ENCODE data around the gene RTBDN. TPM values are rescaled to one million over a fixed set of nuclear protein-coding genes. Genes with fewer than 3 reads are reported as not detected.
A peak's percentile ranks its signal among the peaks of the same experiment; 100 is the strongest.

Gene RTBDN
- total RNA-seq, 1 donor from 2014 or later: not detected

GRCh38 chr19:12843999-12844732 lies 9.8 kb upstream of the RTBDN start:
- H3K27me3 ChIP-seq: peaks cover 71% of the 10 kb centered on the region
- ATAC-seq: no peak
- intact Hi-C loops (cut with DNase I): no loop called here
- H3K36me3 ChIP-seq: no peaks in the 10 kb centered on the region
- no peaks in the 10 kb centered on the region for H3K9me3 ChIP-seq
- no peak for DNase-seq
- H3K4me1 ChIP-seq: peaks cover 12% of the 10 kb centered on the region
- no peak overlapping the region for H3K27ac ChIP-seq
- no peak overlapping the region for H3K4me3 ChIP-seq
- no peak for TF ChIP-seq CTCF (IDR thresholded peaks at IDR 0.05)

GRCh38 chr19:12843328-12843727 lies 8.9 kb upstream of the RTBDN start:
- Histone ChIP-seq H3K4me3 (no peak overlapping the region), H3K9me3 (no peaks in the 10 kb centered on the region), H3K27ac (no peak overlapping the region), H3K36me3 (no peaks in the 10 kb centered on the region), H3K27me3 (peaks cover 79% of the 10 kb centered on the region), H3K4me1 (peaks cover 18% of the 10 kb centered on the region)
- ATAC-seq (no peak), DNase-seq (no peak)
- no peak for TF ChIP-seq CTCF (IDR thresholded peaks at IDR 0.05)
- intact Hi-C loops (cut with DNase I): no loop called here

- Histone ChIP-seq H3K36me3 (no peaks in the 10 kb centered on the region), H3K4me3 (no peak overlapping the region), H3K27me3 (peaks cover 85% of the 10 kb centered on the region), H3K4me1 (peaks cover 13% of the 10 kb centered on the region), H3K27ac (no peak overlapping the region), H3K9me3 (no peaks in the 10 kb centered on the region)
- intact Hi-C loops (cut with DNase I): no loop called here
- DNase-seq (no peak), ATAC-seq (no peak)
- TF ChIP-seq CTCF (IDR thresholded peaks at IDR 0.05): no peak
Measured at GRCh38 chr19:12842511-12842910, 8.1 kb upstream of the RTBDN start.

- peaks cover 9% of the 10 kb centered on the region for H3K4me1 ChIP-seq
- no peak for ATAC-seq
- intact Hi-C loops (cut with DNase I): no loop called here
- TF ChIP-seq CTCF (IDR thresholded peaks at IDR 0.05): no peak
- H3K27me3 ChIP-seq: peaks cover 95% of the 10 kb centered on the region
- no peaks in the 10 kb centered on the region for H3K36me3 ChIP-seq
- H3K27ac ChIP-seq: no peak overlapping the region
- no peaks in the 10 kb centered on the region for H3K9me3 ChIP-seq
- peak overlapping the region; percentile 15 for H3K4me3 ChIP-seq
- DNase-seq: peak; percentile 69
Measured at GRCh38 chr19:12841094-12841493, 6.7 kb upstream of the RTBDN start.

GRCh38 chr19:12840091-12841079 lies 6.0 kb upstream of the RTBDN start:
- DNase-seq: peak; percentile 85
- H3K27me3 ChIP-seq: peaks cover 97% of the 10 kb centered on the region
- intact Hi-C loops (cut with DNase I): no loop called here

More at GRCh38 chr19:12840091-12841079, 6.0 kb upstream of the RTBDN start:
- Histone ChIP-seq H3K4me3 (peak overlapping the region; percentile 15), H3K4me1 (peaks cover 9% of the 10 kb centered on the region), H3K36me3 (no peaks in the 10 kb centered on the region), H3K9me3 (no peaks in the 10 kb centered on the region), H3K27ac (no peak overlapping the region)
- peak; percentile 87 for ATAC-seq
- no peak for TF ChIP-seq CTCF (IDR thresholded peaks at IDR 0.05)
